Myocyte (in vitro differentiated cells): ENCODE data around the gene B4GALT6. TPM values are rescaled to one million over a fixed set of nuclear protein-coding genes. Genes with fewer than 3 reads are reported as not detected.
"Not testable (repeated sequence)": the region's sequence is repeated elsewhere in the genome, so short reads cannot be mapped to it uniquely, and the experiment has no call there.

Experiments
- DNase-seq: peaks from one replicate; pipeline ENCODE4 v3.0.0-alpha.2; 2012; ENCODE audit warnings: low read depth
- polyA plus RNA-seq: library from polyadenylated mRNA; unstranded; fragments of >200 nt; gene quantifications from one replicate; pipeline ENCODE4 v1.2.1, GENCODE V29; 2012; ENCODE audit warnings: missing spikeins
- total RNA-seq: library from RNA; depleted of rRNA; stranded (reverse); fragments of >200 nt; gene quantifications from 2 replicates; pipeline ENCODE4 v1.2.3, GENCODE V29; 2014

Gene B4GALT6
- total RNA-seq: not detected in 2 replicates
- not detected for polyA plus RNA-seq

GRCh38 chr18:31684279-31685096 lies at the start of gene B4GALT6:
TSS of gene B4GALT6 (minus strand) at chr18:31684581. CDS start at chr18:31684426, 155 bp downstream.
- DNase-seq: no peak

DNA sequence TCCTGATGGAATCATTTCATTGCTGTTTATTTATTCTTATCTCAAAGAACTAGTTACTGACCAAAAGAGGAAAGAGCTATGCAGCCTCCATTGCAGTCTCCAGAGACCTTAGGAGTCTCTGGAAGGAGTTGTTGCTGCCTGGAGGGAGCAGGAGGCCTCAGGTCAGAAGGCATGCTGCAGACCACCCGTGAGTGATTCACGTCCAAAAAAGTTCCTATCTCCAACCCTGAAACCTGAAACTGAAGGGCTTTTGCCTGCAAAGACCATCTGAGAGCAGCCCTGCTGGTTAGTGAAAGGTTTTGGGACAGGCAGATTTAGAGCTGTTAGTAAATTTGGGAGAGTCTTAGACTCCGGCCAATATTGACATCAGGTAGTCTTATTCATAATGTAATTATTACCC lies 47.2 kb upstream of the B4GALT6 start:
- DNase-seq: no peak

- DNase-seq: not testable (repeated sequence)
These were observed 44.8 kb upstream of the B4GALT6 start for GRCh38 chr18:31729196-31729595.

GRCh38 chr18:31723990-31724711 lies 39.8 kb upstream of the B4GALT6 start:
- peak; percentile 4 for DNase-seq

DNA sequence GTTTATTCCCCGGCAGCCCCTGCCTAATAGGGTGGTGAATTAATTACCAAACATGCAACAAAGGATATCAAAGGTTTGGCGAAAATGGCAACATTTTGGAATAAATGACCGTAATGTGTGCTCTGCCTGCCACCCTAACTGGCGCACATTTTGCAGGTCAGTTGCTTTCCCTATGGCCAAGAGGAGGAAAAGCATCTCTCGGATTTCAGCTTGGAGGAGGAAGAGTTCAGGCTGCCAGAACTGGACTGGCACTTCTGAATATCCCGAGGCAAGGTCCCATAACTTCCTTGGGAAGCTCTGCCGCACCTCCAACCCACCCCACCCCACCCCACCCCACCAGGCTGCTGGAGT lies 39.2 kb upstream of the B4GALT6 start:
- no peak for DNase-seq

GRCh38 chr18:31722369-31722957 lies 38.1 kb upstream of the B4GALT6 start:
- DNase-seq: peak; percentile 67

DNA sequence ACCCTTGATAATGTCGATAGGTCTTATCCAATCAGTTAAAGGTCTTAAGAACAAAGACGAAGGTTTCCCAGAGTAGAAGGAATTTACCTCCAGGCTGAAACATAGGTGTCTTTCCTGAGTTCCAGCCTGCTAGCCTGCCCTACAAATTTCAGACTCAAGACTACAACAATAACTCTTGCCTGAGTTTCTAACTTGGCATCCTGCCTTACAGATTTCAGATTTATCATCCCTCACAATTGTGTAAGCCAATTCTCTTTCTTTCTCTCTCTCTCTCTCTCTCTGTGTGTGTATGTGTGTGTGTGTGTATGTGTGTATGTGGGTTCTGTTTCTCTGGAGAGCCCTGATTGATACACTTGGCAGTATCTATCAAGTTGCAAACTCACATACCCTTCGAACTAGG lies 37.2 kb upstream of the B4GALT6 start:
- no peak for DNase-seq

- no peak for DNase-seq
These were observed 36.5 kb upstream of the B4GALT6 start for GRCh38 chr18:31720867-31721266.

- DNase-seq: no peak
These were observed 35.1 kb upstream of the B4GALT6 start for GRCh38 chr18:31719363-31720006.

GRCh38 chr18:31718386-31718785 lies 34.0 kb upstream of the B4GALT6 start:
- no peak for DNase-seq

DNA sequence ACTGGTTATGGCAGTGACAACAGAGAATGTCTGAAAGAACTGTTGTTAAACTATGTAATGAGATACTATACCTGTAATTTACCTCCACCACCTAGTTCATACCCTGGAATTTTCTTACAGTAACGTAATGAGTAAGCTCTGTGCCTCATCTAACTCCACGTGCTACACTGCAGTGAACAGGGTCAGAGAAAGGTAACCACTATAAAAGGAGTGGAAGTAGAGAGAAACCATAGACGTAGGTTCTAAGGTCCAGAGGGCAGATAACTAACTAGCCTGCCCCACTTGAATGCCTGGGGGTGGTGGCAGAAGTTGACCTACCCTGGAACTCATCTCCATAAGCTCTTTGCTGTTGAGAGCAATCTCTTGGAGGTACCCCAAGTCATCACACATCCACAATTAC lies 32.0 kb upstream of the B4GALT6 start:
- no peak for DNase-seq

- DNase-seq: no peak
These were observed 27.2 kb upstream of the B4GALT6 start for GRCh38 chr18:31711365-31712172.

GRCh38 chr18:31710826-31711225 lies 26.4 kb upstream of the B4GALT6 start:
- DNase-seq: no peak

- DNase-seq: no peak
These were observed 23.4 kb upstream of the B4GALT6 start for GRCh38 chr18:31707815-31708214.

GRCh38 chr18:31702449-31702848 lies 18.1 kb upstream of the B4GALT6 start:
- DNase-seq: no peak

DNA sequence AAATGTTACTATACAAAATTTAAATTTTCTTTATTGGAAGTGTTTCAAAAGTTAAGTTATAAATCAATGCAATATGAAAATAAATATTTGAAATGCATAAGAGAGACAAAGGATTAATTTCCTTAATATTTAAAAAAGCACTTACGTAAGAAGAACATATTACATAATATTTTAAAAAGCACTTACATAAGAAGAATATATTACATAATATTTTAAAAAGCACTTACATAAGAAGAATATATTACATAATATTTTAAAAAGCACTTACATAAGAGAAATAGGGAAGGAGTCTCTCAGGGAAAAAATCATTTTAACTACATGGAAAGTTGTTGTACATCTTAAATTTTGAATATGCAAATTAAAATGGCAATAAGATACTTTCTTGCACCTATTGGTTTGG lies 17.4 kb upstream of the B4GALT6 start:
- DNase-seq: no peak

DNA sequence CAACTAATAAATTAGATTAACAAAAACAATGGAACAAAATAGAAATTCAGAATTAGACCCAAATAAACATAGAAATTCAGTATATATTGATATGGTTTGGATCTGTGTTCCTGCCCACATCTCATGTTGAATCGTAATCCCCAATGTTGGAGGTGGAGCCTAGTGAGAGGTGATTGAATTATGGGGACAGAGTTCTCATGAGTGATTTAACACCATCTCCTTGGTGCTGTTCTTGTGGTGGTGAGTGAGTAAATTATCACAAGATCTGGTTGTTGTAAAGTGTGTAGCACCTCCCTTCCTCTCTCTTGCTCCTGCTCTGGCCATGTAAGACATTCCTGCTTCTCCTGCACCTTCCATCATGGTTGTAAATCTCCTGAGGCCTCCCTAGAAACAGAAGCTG lies 16.6 kb upstream of the B4GALT6 start:
- DNase-seq: no peak

DNA sequence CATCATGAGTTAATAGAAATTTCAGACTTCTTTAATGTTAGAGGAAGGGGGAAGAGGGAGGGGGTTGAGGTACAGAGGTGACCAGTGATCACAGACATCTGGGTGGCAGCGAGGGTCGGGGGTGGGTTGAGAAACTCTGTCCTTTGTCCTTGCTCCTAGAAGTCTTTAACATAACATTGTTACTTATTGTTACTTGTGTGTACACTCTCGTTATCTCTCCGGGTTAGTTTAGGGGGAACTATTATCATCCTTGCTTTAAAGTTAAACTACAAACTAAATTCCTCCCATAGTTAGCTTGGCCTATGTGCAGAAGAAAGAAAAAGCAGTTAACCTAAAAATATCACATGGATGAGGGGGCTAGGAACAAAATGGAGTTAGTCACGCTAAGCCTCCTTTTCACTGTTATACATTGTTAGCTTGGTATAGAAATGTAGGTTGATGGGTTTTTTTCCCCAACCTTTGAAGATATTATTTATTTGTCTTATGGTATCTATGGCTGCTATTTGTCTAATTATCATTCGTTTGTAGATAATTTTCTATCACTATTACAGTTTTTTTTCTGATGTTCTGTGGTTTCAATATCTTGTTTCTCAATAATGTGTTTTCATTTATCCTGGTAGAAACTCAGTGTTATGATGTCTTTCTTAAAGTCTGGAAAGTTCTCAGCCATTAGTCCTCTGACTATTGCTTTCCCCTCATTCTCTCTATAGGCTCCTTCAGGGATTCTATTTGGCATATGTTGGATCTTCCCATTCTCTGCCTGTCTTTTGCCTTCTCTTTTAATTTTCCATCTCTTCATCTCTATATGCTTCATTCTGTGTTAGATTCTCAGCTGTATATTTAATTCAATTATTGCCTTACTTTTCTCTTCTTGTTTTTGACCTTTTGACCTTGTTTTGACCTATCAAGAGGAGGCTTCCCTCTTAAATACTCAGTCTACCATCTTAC lies 13.2 kb upstream of the B4GALT6 start:
- DNase-seq: no peak

- DNase-seq: no peak
These were observed 11.6 kb upstream of the B4GALT6 start for GRCh38 chr18:31695989-31696388.

GRCh38 chr18:31694297-31694696 lies 9.9 kb upstream of the B4GALT6 start:
- no peak for DNase-seq
